HEK293 (cell line): ENCODE measurements around the gene KRT81.

Experiments
- CTCF ChIA-PET: fragments of 350-600 bp; formaldehyde crosslinking; extraction: SDS; loops from one replicate; lab custom pipeline; 2021; ENCODE audit warnings: antibody characterized with exemption; lab: Yijun Ruan, JAX
- POLR2A ChIA-PET: fragments of 300-600 bp; formaldehyde crosslinking; extraction: SDS; loops from one replicate; lab custom pipeline; 2020; ENCODE audit warnings: antibody characterized with exemption, inconsistent platforms; lab: Yijun Ruan, JAX
- H3K27ac ChIP-seq: fragments of 200-500 bp; sonication (Bioruptor generic); 2 replicates; pipeline ENCODE4 v1.5.1; 2014; ENCODE audit warnings: low read depth, low read length, control low read depth, inconsistent platforms; ENCODE audit errors: extremely low read depth
- H3K36me3 ChIP-seq, 2 experiments: fragments of 200-500 bp in 1 of 2; sonication (Bioruptor generic) in 1 of 2; 1 replicate in 1 of 2; 2 replicates in 1 of 2; pipeline ENCODE4 v1.5.1; 2014 to 2017; ENCODE audit warnings: inconsistent platforms in 2 of 2, low read length in 2 of 2; ENCODE audit not compliant: control insufficient read depth in 2 of 2, insufficient read depth in 1 of 2
- H3K4me1 ChIP-seq: fragments of 200-500 bp; sonication (Bioruptor generic); 2 replicates; pipeline ENCODE4 v1.5.1; 2014; ENCODE audit warnings: mild to moderate bottlenecking, low read length, inconsistent platforms; ENCODE audit not compliant: control insufficient read depth, insufficient read depth
- H3K4me3 ChIP-seq: 2 replicates; pipeline ENCODE4 v1.5.1; 2011; ENCODE audit warnings: low read depth, mild to moderate bottlenecking, control low read depth, low read length, moderate library complexity
- H3K9me3 ChIP-seq: fragments of 200-500 bp; sonication (Bioruptor generic); 2 replicates; pipeline ENCODE4 v1.5.1; 2014; ENCODE audit warnings: low read depth, low read length, inconsistent platforms; ENCODE audit not compliant: control insufficient read depth, insufficient read depth
- HOXD13 ChIP-seq: sonication (generic); formaldehyde crosslinking; IDR thresholded peaks from 2 replicates; pipeline ENCODE4 v1.8.0; 2022; ENCODE audit warnings: missing genetic modification reagents, borderline replicate concordance
- OSR2 ChIP-seq: fragments of 450-650 bp; formaldehyde crosslinking; IDR thresholded peaks from 2 replicates; pipeline ENCODE4 v1.5.1; 2016; ENCODE audit warnings: missing biosample characterization, missing genetic modification characterization
- SETDB1 ChIP-seq: IDR thresholded peaks from one replicate; pipeline ENCODE4 v1.6.1; 2017; ENCODE audit warnings: mild to moderate bottlenecking, low read length, moderate library complexity, mixed read lengths; ENCODE audit not compliant: insufficient read length
- TRIM28 ChIP-seq: IDR thresholded peaks from 2 replicates; pipeline ENCODE4 v1.6.1; 2011; ENCODE audit warnings: low read length, control low read depth, borderline replicate concordance
- ZBTB7A ChIP-seq: fragments of 450-650 bp; formaldehyde crosslinking; IDR thresholded peaks from 2 replicates; pipeline ENCODE4 v1.5.1; 2016; ENCODE audit warnings: low read depth, missing biosample characterization, missing genetic modification characterization
- ZNF114 ChIP-seq: fragments of 450-650 bp; formaldehyde crosslinking; IDR thresholded peaks from 2 replicates; pipeline ENCODE4 v1.5.0; 2017; ENCODE audit warnings: missing biosample characterization, missing genetic modification characterization
- ZNF19 ChIP-seq: fragments of 450-650 bp; formaldehyde crosslinking; IDR thresholded peaks from 2 replicates; pipeline ENCODE4; 2016; ENCODE audit warnings: missing biosample characterization, missing genetic modification characterization, low read depth
- ZNF548 ChIP-seq: fragments of 450-650 bp; formaldehyde crosslinking; IDR thresholded peaks from 2 replicates; pipeline ENCODE4 v1.5.1; 2016; ENCODE audit warnings: missing biosample characterization, missing genetic modification characterization
- ZNF560 ChIP-seq: fragments of 450-650 bp; formaldehyde crosslinking; IDR thresholded peaks from 2 replicates; pipeline ENCODE4 v1.5.1; 2017; ENCODE audit warnings: missing biosample characterization, missing genetic modification characterization, borderline replicate concordance
- ZNF623 ChIP-seq: fragments of 450-650 bp; formaldehyde crosslinking; IDR thresholded peaks from 2 replicates; pipeline ENCODE4 v1.5.1; 2016; ENCODE audit warnings: missing biosample characterization, missing genetic modification characterization
- TF ChIP-seq, protein P1 (sequence below): fragments of 450-650 bp; formaldehyde crosslinking; IDR thresholded peaks from 2 replicates; pipeline ENCODE4 v1.5.1; 2016; ENCODE audit warnings: missing biosample characterization, missing genetic modification characterization
- TF ChIP-seq, protein P2 (sequence below): fragments of 450-650 bp; formaldehyde crosslinking; conservative IDR thresholded peaks from 2 replicates; pipeline ENCODE4 v1.5.1; 2016; ENCODE audit warnings: low read depth, missing biosample characterization, missing genetic modification characterization
- TF ChIP-seq, protein P3 (sequence below): fragments of 450-650 bp; formaldehyde crosslinking; IDR thresholded peaks from 2 replicates; pipeline ENCODE4 v1.5.1; 2016; ENCODE audit warnings: missing biosample characterization, missing genetic modification characterization
- TF ChIP-seq, protein P4 (sequence below): fragments of 450-650 bp; formaldehyde crosslinking; IDR thresholded peaks from 2 replicates; pipeline ENCODE4 v1.5.1; 2016; ENCODE audit warnings: missing biosample characterization, missing genetic modification characterization, low read depth
- TF ChIP-seq, protein P5 (sequence below): fragments of 450-650 bp; formaldehyde crosslinking; IDR thresholded peaks from 2 replicates; pipeline ENCODE4 v1.5.1; 2016; ENCODE audit warnings: missing biosample characterization, missing genetic modification characterization

The KRT81 gene

DNA sequence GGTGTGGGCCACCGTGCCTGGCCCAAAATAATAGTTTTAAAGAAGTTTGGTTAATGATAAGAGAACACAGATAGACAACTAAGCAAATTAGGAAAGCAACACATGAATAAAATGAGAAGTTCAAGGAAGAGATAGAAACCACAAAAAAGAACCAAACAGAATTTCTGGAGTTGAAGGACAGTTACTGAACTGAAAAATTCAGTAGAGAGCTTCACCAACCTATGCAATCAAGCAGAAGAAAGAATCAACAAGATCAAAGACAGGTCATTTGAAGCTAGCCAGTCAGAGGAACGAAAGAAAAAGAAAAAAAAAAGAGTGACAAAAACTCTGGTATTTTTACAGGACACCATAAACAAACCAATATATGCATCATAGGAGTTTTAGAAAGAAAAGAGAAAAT, 45.3 kb upstream of the KRT81 start:
- H3K9me3 ChIP-seq = no peaks in the 10 kb centered on the region
- CTCF ChIA-PET = interaction anchor here (0.9 to 5.4 kb wide), 4 partner anchors 10 to 198 kb away, joined by 3 to 49 read pairs (median 4); no protein-coding TSS in a partner anchor
- H3K27ac ChIP-seq = no peak overlapping the region
- H3K4me3 ChIP-seq = no peak overlapping the region
- TF ChIP-seq ZNF623 (tag by site-specific recombination) (no peak), HOXD13 (CRISPR knock-in tag) (no peak), SETDB1 (peak; percentile 81), TRIM28 (no peak)
- TF ChIP-seq, protein P1, sequence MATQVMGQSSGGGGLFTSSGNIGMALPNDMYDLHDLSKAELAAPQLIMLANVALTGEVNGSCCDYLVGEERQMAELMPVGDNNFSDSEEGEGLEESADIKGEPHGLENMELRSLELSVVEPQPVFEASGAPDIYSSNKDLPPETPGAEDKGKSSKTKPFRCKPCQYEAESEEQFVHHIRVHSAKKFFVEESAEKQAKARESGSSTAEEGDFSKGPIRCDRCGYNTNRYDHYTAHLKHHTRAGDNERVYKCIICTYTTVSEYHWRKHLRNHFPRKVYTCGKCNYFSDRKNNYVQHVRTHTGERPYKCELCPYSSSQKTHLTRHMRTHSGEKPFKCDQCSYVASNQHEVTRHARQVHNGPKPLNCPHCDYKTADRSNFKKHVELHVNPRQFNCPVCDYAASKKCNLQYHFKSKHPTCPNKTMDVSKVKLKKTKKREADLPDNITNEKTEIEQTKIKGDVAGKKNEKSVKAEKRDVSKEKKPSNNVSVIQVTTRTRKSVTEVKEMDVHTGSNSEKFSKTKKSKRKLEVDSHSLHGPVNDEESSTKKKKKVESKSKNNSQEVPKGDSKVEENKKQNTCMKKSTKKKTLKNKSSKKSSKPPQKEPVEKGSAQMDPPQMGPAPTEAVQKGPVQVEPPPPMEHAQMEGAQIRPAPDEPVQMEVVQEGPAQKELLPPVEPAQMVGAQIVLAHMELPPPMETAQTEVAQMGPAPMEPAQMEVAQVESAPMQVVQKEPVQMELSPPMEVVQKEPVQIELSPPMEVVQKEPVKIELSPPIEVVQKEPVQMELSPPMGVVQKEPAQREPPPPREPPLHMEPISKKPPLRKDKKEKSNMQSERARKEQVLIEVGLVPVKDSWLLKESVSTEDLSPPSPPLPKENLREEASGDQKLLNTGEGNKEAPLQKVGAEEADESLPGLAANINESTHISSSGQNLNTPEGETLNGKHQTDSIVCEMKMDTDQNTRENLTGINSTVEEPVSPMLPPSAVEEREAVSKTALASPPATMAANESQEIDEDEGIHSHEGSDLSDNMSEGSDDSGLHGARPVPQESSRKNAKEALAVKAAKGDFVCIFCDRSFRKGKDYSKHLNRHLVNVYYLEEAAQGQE (tag by site-specific recombination) = no peak
- TF ChIP-seq, protein P2, sequence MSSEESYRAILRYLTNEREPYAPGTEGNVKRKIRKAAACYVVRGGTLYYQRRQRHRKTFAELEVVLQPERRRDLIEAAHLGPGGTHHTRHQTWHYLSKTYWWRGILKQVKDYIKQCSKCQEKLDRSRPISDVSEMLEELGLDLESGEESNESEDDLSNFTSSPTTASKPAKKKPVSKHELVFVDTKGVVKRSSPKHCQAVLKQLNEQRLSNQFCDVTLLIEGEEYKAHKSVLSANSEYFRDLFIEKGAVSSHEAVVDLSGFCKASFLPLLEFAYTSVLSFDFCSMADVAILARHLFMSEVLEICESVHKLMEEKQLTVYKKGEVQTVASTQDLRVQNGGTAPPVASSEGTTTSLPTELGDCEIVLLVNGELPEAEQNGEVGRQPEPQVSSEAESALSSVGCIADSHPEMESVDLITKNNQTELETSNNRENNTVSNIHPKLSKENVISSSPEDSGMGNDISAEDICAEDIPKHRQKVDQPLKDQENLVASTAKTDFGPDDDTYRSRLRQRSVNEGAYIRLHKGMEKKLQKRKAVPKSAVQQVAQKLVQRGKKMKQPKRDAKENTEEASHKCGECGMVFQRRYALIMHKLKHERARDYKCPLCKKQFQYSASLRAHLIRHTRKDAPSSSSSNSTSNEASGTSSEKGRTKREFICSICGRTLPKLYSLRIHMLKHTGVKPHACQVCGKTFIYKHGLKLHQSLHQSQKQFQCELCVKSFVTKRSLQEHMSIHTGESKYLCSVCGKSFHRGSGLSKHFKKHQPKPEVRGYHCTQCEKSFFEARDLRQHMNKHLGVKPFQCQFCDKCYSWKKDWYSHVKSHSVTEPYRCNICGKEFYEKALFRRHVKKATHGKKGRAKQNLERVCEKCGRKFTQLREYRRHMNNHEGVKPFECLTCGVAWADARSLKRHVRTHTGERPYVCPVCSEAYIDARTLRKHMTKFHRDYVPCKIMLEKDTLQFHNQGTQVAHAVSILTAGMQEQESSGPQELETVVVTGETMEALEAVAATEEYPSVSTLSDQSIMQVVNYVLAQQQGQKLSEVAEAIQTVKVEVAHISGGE (tag by site-specific recombination) = no peak
- TF ChIP-seq, all 188 proteins: peak for 1
- Histone ChIP-seq H3K36me3 (no peaks in the 10 kb centered on the region), H3K4me1 (0 out of 2 replicates have a peak, but pooled peaks cover 2% of the 10 kb centered on the region)
- POLR2A ChIA-PET = interaction anchor here (1.6 kb wide), 2 partner anchors 9 to 190 kb away, joined by 4 to 5 read pairs; no protein-coding TSS in a partner anchor

DNA sequence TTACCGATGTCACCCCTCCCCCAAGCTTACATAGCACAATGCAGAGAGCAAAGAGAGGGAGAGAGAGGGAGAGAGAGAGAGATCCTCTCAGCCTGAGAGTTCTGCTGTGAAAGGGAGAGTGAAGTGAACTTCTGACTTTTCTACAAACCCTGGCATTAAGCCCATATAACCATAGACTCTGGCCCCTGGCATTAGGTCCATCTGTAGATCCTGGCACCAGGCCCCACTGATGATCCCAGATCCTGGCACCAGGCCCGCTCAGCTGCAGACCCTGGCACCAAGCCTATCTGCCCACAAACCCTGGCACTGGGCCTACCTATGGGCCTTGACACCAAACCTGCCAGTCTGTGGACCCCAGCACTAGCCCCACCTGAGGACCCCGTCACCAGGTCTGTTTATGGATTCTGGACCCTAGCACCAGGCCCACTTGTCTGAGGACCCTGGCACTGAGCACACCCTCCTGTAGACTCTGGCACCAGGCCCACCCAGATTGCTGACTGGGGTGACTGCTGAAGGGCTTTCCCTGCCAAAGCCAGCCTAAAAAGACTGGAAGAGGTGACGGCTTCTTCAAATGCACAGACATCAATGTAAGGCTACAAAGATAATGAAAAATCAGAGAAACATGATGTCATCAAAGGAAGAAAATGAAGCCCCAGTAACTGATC, 44.4 kb upstream of the KRT81 start:
- H3K27ac ChIP-seq = no peak overlapping the region
- no peaks in the 10 kb centered on the region for H3K9me3 ChIP-seq
- no peak overlapping the region for H3K4me3 ChIP-seq
- TF ChIP-seq ZNF548 (tag by site-specific recombination) (no peak), ZNF114 (tag by site-specific recombination) (no peak), ZBTB7A (tag by site-specific recombination) (no peak), OSR2 (tag by site-specific recombination) (no peak), ZNF19 (no peak), ZNF560 (tag by site-specific recombination) (no peak)
- TF ChIP-seq, protein P3, sequence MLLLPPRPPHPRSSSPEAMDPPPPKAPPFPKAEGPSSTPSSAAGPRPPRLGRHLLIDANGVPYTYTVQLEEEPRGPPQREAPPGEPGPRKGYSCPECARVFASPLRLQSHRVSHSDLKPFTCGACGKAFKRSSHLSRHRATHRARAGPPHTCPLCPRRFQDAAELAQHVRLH (tag by site-specific recombination) = no peak
- TF ChIP-seq, protein P4, sequence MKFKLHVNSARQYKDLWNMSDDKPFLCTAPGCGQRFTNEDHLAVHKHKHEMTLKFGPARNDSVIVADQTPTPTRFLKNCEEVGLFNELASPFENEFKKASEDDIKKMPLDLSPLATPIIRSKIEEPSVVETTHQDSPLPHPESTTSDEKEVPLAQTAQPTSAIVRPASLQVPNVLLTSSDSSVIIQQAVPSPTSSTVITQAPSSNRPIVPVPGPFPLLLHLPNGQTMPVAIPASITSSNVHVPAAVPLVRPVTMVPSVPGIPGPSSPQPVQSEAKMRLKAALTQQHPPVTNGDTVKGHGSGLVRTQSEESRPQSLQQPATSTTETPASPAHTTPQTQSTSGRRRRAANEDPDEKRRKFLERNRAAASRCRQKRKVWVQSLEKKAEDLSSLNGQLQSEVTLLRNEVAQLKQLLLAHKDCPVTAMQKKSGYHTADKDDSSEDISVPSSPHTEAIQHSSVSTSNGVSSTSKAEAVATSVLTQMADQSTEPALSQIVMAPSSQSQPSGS (tag by site-specific recombination) = peak; percentile 40; the same call in 1 of the 2 replicates
- TF ChIP-seq, protein P5, sequence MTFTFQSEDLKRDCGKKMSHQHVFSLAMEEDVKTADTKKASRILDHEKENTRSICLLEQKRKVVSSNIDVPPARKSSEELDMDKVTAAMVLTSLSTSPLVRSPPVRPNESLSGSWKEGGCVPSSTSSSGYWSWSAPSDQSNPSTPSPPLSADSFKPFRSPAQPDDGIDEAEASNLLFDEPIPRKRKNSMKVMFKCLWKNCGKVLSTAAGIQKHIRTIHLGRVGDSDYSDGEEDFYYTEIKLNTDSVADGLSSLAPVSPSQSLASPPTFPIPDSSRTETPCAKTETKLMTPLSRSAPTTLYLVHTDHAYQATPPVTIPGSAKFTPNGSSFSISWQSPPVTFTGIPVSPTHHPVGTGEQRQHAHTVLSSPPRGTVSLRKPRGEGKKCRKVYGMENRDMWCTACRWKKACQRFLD (tag by site-specific recombination) = no peak
- H3K36me3 ChIP-seq = no peaks in the 10 kb centered on the region
- CTCF ChIA-PET = interaction anchor here (0.8 to 5.4 kb wide), 3 partner anchors 9 to 37 kb away, joined by 5 to 49 read pairs (median 7); no protein-coding TSS in a partner anchor
- 0 out of 2 replicates have a peak, but pooled peaks cover 2% of the 10 kb centered on the region for H3K4me1 ChIP-seq
- POLR2A ChIA-PET = interaction anchor here (1.6 kb wide), 1 partner anchor 189 kb away, joined by 5 read pairs; no protein-coding TSS in a partner anchor
